Smooth muscle cell (in vitro differentiated cells): Measurements from ENCODE around the gene RYR1. TPM values are rescaled to one million over a fixed set of nuclear protein-coding genes. Genes with fewer than 3 reads are reported as not detected.

Experiments used
- DNase-seq: peaks from one replicate; lab custom pipeline; 2025; ENCODE audit not compliant: unreplicated experiment; lab: John Stamatoyannopoulos, UW
- H2AFZ ChIP-seq: fragments of 200-600 bp; sonication (generic); 2 replicates; pipeline ENCODE4 v1.6.0; 2016; ENCODE audit warnings: antibody characterized with exemption, low read depth, mild to moderate bottlenecking
- H3F3A ChIP-seq: fragments of 200-600 bp; sonication (generic); 2 replicates; pipeline ENCODE4 v1.6.0; 2017; ENCODE audit warnings: antibody characterized with exemption, low read depth
- H3K27ac ChIP-seq: fragments of 200-600 bp; sonication (generic); 2 replicates; pipeline ENCODE4 v1.5.1; 2016; ENCODE audit warnings: low read depth, mild to moderate bottlenecking
- H3K27me3 ChIP-seq: fragments of 200-600 bp; sonication (generic); 2 replicates; pipeline ENCODE4 v1.6.1; 2016; ENCODE audit warnings: low read depth, mild to moderate bottlenecking
- H3K36me3 ChIP-seq: fragments of 200-600 bp; sonication (generic); 2 replicates; pipeline ENCODE4 v1.5.1; 2016; ENCODE audit warnings: low read depth
- H3K4me1 ChIP-seq: fragments of 200-600 bp; sonication (generic); 2 replicates; pipeline ENCODE4 v1.5.1; 2016; ENCODE audit warnings: low read depth
- H3K4me2 ChIP-seq: fragments of 200-600 bp; sonication (generic); 2 replicates; pipeline ENCODE4 v1.6.0; 2016; ENCODE audit warnings: mild to moderate bottlenecking
- H3K4me3 ChIP-seq: fragments of 200-600 bp; sonication (generic); 2 replicates; pipeline ENCODE4 v1.5.1; 2016; ENCODE audit warnings: mild to moderate bottlenecking
- H3K79me2 ChIP-seq: fragments of 200-600 bp; sonication (generic); 2 replicates; pipeline ENCODE4 v1.6.0; 2016; ENCODE audit warnings: low read depth, mild to moderate bottlenecking
- H3K9ac ChIP-seq: fragments of 200-600 bp; sonication (generic); 2 replicates; pipeline ENCODE4 v1.6.0; 2016; ENCODE audit warnings: low read depth
- H3K9me3 ChIP-seq: fragments of 200-600 bp; sonication (generic); replicated peaks from 2 replicates; pipeline ENCODE4 v1.5.1; 2016; ENCODE audit warnings: low read depth
- H4K20me1 ChIP-seq: fragments of 200-600 bp; sonication (generic); 2 replicates; pipeline ENCODE4 v1.6.0; 2016; ENCODE audit warnings: low read depth
- WGBS: methylation state at CpG from one replicate; pipeline ENCODE4 v1.1.7; 2016; ENCODE audit warnings: low lambda C conversion rate; 5-methylcytosine and 5-hydroxymethylcytosine counted together
- polyA plus RNA-seq: library from polyadenylated mRNA; unstranded; fragments of >200 nt; fragmentation: Nextera tagmentation; extraction: Ambion mirVana; gene quantifications from 2 replicates; pipeline ENCODE4 v1.2.1, GENCODE V29; 2016
- total RNA-seq: library from RNA; depleted of rRNA; stranded (reverse); fragments of >200 nt; gene quantifications from 2 replicates; pipeline ENCODE4 v1.2.3, GENCODE V29; 2014
- TF ChIP-seq, protein P1 (sequence below): fragments of 200-600 bp; sonication (generic); IDR thresholded peaks from 2 replicates; pipeline ENCODE4 v1.5.1; 2017; ENCODE audit warnings: borderline replicate concordance, mild to moderate bottlenecking, antibody characterized with exemption; ENCODE audit not compliant: insufficient read depth, poor library complexity, severe bottlenecking

RYR1 gene
- total and polyA plus RNA-seq, 2 experiments from 2014 or later: 0.31 to 0.95 TPM

DNA sequence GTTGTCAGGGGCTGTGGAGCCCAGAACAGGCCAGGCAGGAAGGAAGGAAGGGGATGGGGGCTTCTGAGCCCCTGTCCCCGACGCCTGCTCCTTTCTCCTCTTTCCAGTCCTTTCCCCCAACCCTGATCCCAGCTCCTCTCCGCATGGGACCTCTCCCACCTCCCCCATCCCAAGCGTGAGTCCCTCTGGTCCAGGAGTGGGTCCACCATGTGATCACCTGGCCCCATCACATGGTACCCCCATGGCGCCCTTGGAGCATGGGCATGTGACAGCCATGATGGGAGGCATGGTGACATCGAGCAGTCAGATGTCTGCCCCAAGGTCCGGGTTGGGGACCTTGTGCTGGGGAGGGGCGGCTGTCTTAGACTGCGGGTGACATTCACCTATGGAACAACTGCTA, 9.2 kb downstream of the RYR1 start:
- TF ChIP-seq, protein P1, sequence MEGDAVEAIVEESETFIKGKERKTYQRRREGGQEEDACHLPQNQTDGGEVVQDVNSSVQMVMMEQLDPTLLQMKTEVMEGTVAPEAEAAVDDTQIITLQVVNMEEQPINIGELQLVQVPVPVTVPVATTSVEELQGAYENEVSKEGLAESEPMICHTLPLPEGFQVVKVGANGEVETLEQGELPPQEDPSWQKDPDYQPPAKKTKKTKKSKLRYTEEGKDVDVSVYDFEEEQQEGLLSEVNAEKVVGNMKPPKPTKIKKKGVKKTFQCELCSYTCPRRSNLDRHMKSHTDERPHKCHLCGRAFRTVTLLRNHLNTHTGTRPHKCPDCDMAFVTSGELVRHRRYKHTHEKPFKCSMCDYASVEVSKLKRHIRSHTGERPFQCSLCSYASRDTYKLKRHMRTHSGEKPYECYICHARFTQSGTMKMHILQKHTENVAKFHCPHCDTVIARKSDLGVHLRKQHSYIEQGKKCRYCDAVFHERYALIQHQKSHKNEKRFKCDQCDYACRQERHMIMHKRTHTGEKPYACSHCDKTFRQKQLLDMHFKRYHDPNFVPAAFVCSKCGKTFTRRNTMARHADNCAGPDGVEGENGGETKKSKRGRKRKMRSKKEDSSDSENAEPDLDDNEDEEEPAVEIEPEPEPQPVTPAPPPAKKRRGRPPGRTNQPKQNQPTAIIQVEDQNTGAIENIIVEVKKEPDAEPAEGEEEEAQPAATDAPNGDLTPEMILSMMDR: no peak

DNA sequence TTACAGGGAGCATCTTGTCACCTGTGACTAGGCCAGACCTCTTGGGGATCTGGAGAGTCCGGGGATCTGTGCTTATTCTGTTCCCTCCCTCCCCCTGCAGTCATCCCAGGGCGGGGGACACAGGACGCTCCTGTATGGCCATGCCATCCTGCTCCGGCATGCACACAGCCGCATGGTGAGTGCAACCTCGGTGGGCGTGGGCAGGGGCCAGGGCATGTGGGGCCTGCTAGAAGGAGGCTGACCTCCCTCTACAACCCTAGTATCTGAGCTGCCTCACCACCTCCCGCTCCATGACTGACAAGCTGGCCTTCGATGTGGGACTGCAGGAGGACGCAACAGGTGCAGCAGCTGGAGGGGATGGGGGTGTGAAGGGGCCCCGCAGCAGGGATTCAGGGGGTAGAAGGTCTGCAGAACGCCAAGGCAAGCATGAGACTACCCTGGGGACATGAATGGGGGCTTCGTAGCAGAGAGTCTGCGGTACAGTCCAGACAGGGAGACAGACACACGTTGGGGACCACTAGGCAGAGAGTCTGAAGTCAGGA, 10.0 kb downstream of the RYR1 start:
- H3K36me3 ChIP-seq: no peaks in the 10 kb centered on the region
- H3K4me3 ChIP-seq: no peak overlapping the region
- no peaks in the 10 kb centered on the region for H3K9me3 ChIP-seq
- no peak overlapping the region for H2AFZ ChIP-seq
- H3K27me3 ChIP-seq: no peaks in the 10 kb centered on the region
- no peaks in the 10 kb centered on the region for H4K20me1 ChIP-seq
- whole genome bisulfite sequencing: 92% methylated on average over 15 of the region's 15 CpGs
- DNase-seq: no peak
- TF ChIP-seq, protein P1: no peak
- no peak overlapping the region for H3K9ac ChIP-seq
- no peaks in the 10 kb centered on the region for H3K79me2 ChIP-seq
- H3F3A ChIP-seq: no peaks in the 10 kb centered on the region
- no peaks in the 10 kb centered on the region for H3K4me1 ChIP-seq
- no peak overlapping the region for H3K4me2 ChIP-seq
- no peak overlapping the region for H3K27ac ChIP-seq

More for the DNA sequence above, 9.2 kb downstream of the RYR1 start:
- no peaks in the 10 kb centered on the region for H3K27me3 ChIP-seq
- no peaks in the 10 kb centered on the region for H3F3A ChIP-seq
- no peak overlapping the region for H2AFZ ChIP-seq
- no peaks in the 10 kb centered on the region for H3K36me3 ChIP-seq
- no peak overlapping the region for H3K4me2 ChIP-seq
- H3K79me2 ChIP-seq: no peaks in the 10 kb centered on the region
- H3K4me3 ChIP-seq: no peak overlapping the region
- 95% methylated on average over 7 of the region's 9 CpGs for WGBS
- H4K20me1 ChIP-seq: no peaks in the 10 kb centered on the region
- no peak overlapping the region for H3K27ac ChIP-seq
- no peak overlapping the region for H3K9ac ChIP-seq
- H3K4me1 ChIP-seq: no peaks in the 10 kb centered on the region
- H3K9me3 ChIP-seq: no peaks in the 10 kb centered on the region
- DNase-seq: no peak

DNA sequence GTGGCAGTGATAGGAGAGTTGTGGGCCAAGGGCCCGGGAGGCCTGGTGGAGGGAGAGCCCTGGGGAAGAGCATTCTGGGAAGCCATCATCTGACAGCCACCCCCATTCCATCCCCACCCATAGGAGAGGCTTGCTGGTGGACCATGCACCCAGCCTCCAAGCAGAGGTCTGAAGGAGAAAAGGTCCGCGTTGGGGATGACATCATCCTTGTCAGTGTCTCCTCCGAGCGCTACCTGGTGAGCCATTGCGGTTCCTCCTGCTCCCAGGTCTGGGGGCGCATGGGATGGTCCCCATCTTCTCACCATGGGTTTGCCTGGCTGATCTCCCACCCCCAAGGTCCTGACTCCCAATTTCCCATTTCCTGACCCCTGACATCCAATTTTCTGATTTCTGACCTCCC, 10.5 kb downstream of the RYR1 start:
- no peak overlapping the region for H3K4me3 ChIP-seq
- no peak overlapping the region for H3K9ac ChIP-seq
- no peaks in the 10 kb centered on the region for H4K20me1 ChIP-seq
- no peaks in the 10 kb centered on the region for H3K79me2 ChIP-seq
- no peaks in the 10 kb centered on the region for H3K4me1 ChIP-seq
- TF ChIP-seq, protein P1: no peak
- DNase-seq: no peak
- no peak overlapping the region for H3K4me2 ChIP-seq
- H3K27ac ChIP-seq: no peak overlapping the region
- H2AFZ ChIP-seq: no peak overlapping the region
- no peaks in the 10 kb centered on the region for H3K27me3 ChIP-seq
- no peaks in the 10 kb centered on the region for H3K9me3 ChIP-seq
- 81% methylated on average over 6 of the region's 7 CpGs for WGBS
- H3F3A ChIP-seq: no peaks in the 10 kb centered on the region
- no peaks in the 10 kb centered on the region for H3K36me3 ChIP-seq

DNA sequence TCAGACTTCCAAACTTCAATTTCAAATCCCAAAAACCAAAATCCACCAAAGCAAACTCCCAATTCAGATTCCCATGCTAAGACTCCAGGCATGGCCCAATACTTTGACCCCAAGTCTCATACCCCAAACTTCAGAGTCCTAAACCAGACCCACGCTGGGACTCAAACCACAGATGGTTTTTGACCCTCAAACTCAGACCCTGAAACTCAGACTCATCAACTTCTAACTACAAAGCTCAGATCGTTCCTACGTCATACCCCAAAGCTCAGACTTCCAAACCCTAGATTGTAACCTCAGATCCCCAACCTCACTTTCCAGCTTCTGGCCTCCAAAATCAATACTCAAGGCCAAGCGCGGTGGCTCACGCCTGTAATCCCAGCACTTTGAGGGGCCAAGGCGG, 11.9 kb downstream of the RYR1 start:
- Histone ChIP-seq H3F3A (no peaks in the 10 kb centered on the region), H4K20me1 (no peaks in the 10 kb centered on the region), H3K9me3 (no peaks in the 10 kb centered on the region), H3K4me1 (no peaks in the 10 kb centered on the region), H2AFZ (no peak overlapping the region), H3K27ac (no peak overlapping the region), H3K27me3 (no peaks in the 10 kb centered on the region), H3K79me2 (no peaks in the 10 kb centered on the region), H3K9ac (no peak overlapping the region), H3K4me2 (no peak overlapping the region), H3K4me3 (no peak overlapping the region), H3K36me3 (no peaks in the 10 kb centered on the region)
- TF ChIP-seq, protein P1: no peak
- DNase-seq: no peak
- WGBS: 97% methylated on average over 7 of the region's 7 CpGs
